HCT116 (cell line): ENCODE measurements around the gene CACNA1C. TPM values are rescaled to one million over a fixed set of nuclear protein-coding genes. Genes with fewer than 3 reads are reported as not detected.

Experiments
- ATAC-seq: fragments of 200-7000 bp; cut with Tn5 transposase; 2 replicates; pipeline ENCODE4 v1.9.1; 2020; ENCODE audit warnings: mild to moderate bottlenecking, moderate library complexity
- BruUV-seq: library from RNA; stranded (reverse); fragments of 400-500 nt; replicated peaks from 2 replicates; lab custom pipeline; 2021; lab: Mats Ljungman, UMichigan
- CTCF ChIA-PET: fragments of 300-600 bp; sonication (Branson Sonifier 250); formaldehyde crosslinking; loops from one replicate; lab custom pipeline; 2021; ENCODE audit warnings: antibody characterized with exemption; lab: Charles Lee
- POLR2A ChIA-PET: fragments of 300-600, 350-600 bp; sonication (Branson Sonifier 250); formaldehyde crosslinking; loops from one replicate; lab custom pipeline; 2021; ENCODE audit warnings: antibody characterized with exemption; lab: Charles Lee
- RAD21 ChIA-PET, 2 experiments: fragments of 300-600 bp; sonication (Branson Sonifier 250); formaldehyde crosslinking; loops; one replicate each; lab custom pipeline; 2023; ENCODE audit warnings: low total read pairs in 2 of 2; ENCODE audit not compliant: uncharacterized antibody in 2 of 2, unreplicated experiment in 2 of 2, low non-redundant PET in 1 of 2; lab: Charles Lee
- DNase-seq: peaks from one replicate; pipeline ENCODE4 v3.0.0-alpha.2; 2010; ENCODE audit warnings: low read depth, low spot score
- H2AFZ ChIP-seq: fragments of 200-600 bp; shearing (Covaris generic), sonication (generic); 2 replicates; pipeline ENCODE4 v1.6.1; 2017; ENCODE audit warnings: low read depth, mixed run types, mixed read lengths, antibody characterized with exemption, low read length; ENCODE audit not compliant: poor library complexity, severe bottlenecking
- H3K27ac ChIP-seq: 2 replicates; pipeline ENCODE4 v1.5.1; 2012; ENCODE audit warnings: low read depth, low read length
- H3K27me3 ChIP-seq: fragments of 200-600 bp; sonication (generic); 2 replicates; pipeline ENCODE4 v1.6.1; 2016; ENCODE audit warnings: mixed run types, low read length, mixed read lengths; ENCODE audit not compliant: insufficient read depth
- H3K36me3 ChIP-seq, 2 experiments: fragments of 200-500 bp in 1 of 2; fragments of 200-600 bp in 1 of 2; sonication (Bioruptor generic) in 1 of 2; sonication (generic) in 1 of 2; 2 replicates each; pipeline versions ENCODE4 v1.5.1 to v1.6.1; 2014 to 2016; ENCODE audit warnings: low read length in 2 of 2, inconsistent platforms in 1 of 2, mixed read lengths in 1 of 2, mixed run types in 1 of 2; ENCODE audit not compliant: insufficient read depth in 2 of 2, control insufficient read depth in 1 of 2
- H3K4me1 ChIP-seq, 2 experiments: fragments of 200-600 bp in 1 of 2; sonication (generic) in 1 of 2; 2 replicates each; pipeline versions ENCODE4 v1.5.1 to v1.6.1; 2012 to 2017; ENCODE audit warnings: low read length in 2 of 2, inconsistent platforms in 1 of 2, mild to moderate bottlenecking in 1 of 2, mixed read lengths in 1 of 2, mixed run types in 1 of 2, moderate library complexity in 1 of 2; ENCODE audit not compliant: insufficient read depth in 2 of 2, control insufficient read depth in 1 of 2
- H3K4me2 ChIP-seq: fragments of 200-600 bp; sonication (generic); 2 replicates; pipeline ENCODE4 v1.6.1; 2017; ENCODE audit warnings: mixed run types, low read length, mixed read lengths
- H3K4me3 ChIP-seq, 2 experiments: fragments of 200-600 bp in 1 of 2; sonication (generic) in 1 of 2; replicated peaks in 1 of 2; 2 replicates each; pipeline ENCODE4 v1.5.1; 2011 to 2016; ENCODE audit warnings: low read length in 2 of 2, control low read depth in 1 of 2, low read depth in 1 of 2, mild to moderate bottlenecking in 1 of 2, mixed read lengths in 1 of 2, mixed run types in 1 of 2
- H3K79me2 ChIP-seq: fragments of 200-600 bp; sonication (generic); 2 replicates; pipeline ENCODE4 v1.6.1; 2017; ENCODE audit warnings: mild to moderate bottlenecking, mixed run types, low read length, moderate library complexity, mixed read lengths; ENCODE audit not compliant: insufficient read depth
- H3K9ac ChIP-seq: fragments of 200-600 bp; sonication (generic); 2 replicates; pipeline ENCODE4 v1.6.1; 2016; ENCODE audit warnings: low read length, mixed read lengths
- H3K9me2 ChIP-seq: fragments of 200-600 bp; sonication (generic), shearing (Covaris generic); 2 replicates; pipeline ENCODE4 v1.6.1; 2017; ENCODE audit warnings: mixed run types, mild to moderate bottlenecking, moderate library complexity; ENCODE audit not compliant: insufficient read depth
- H3K9me3 ChIP-seq, 2 experiments: fragments of 200-500 bp in 1 of 2; fragments of 200-600 bp in 1 of 2; sonication (Bioruptor generic) in 1 of 2; sonication (generic) in 1 of 2; 2 replicates each; pipeline ENCODE4 v1.6.1; 2014 to 2017; ENCODE audit warnings: low read length in 2 of 2, mixed read lengths in 2 of 2, inconsistent platforms in 1 of 2, low read depth in 1 of 2, mild to moderate bottlenecking in 1 of 2, mixed run types in 1 of 2, moderate library complexity in 1 of 2; ENCODE audit not compliant: control insufficient read depth in 1 of 2, insufficient read depth in 1 of 2
- H4K20me1 ChIP-seq: fragments of 200-600 bp; sonication (generic), shearing (Covaris generic); 2 replicates; pipeline ENCODE4 v1.6.1; 2017; ENCODE audit warnings: mixed run types, mild to moderate bottlenecking, moderate library complexity; ENCODE audit not compliant: insufficient read depth
- CBX3 ChIP-seq: IDR thresholded peaks from 2 replicates; pipeline ENCODE4 v1.6.1; 2012; ENCODE audit warnings: low read depth
- CTCF ChIP-seq, 3 experiments: fragments of 200-600 bp in 1 of 3; sonication (generic) in 1 of 3; IDR thresholded peaks in 2 of 3; conservative IDR thresholded peaks in 1 of 3; 2 replicates each; pipeline ENCODE4 v1.5.1; 2012 to 2017; ENCODE audit warnings: low read depth in 2 of 3, low read length in 2 of 3, antibody characterized with exemption in 1 of 3, borderline replicate concordance in 1 of 3, control low read depth in 1 of 3, mild to moderate bottlenecking in 1 of 3, mixed read lengths in 1 of 3, mixed run types in 1 of 3, moderate library complexity in 1 of 3; ENCODE audit not compliant: insufficient read depth in 1 of 3
- EGR1 ChIP-seq: IDR thresholded peaks from 2 replicates; pipeline ENCODE4 v1.6.1; 2012; ENCODE audit warnings: low read depth
- SIN3A ChIP-seq: IDR thresholded peaks from 2 replicates; pipeline ENCODE4 v1.6.1; 2012; ENCODE audit warnings: low read depth
- TCF7L2 ChIP-seq: IDR thresholded peaks from 2 replicates; pipeline ENCODE4 v1.7.0; 2011; ENCODE audit warnings: borderline replicate concordance, inconsistent platforms; ENCODE audit not compliant: insufficient read depth, insufficient read length; ENCODE audit errors: extremely low read depth
- ZFX ChIP-seq: fragments of 450-650 bp; IDR thresholded peaks from 2 replicates; pipeline ENCODE4 v1.6.1; 2017
- intact Hi-C: fragments of 100-400 bp; cut with micrococcal nuclease; formaldehyde crosslinking; loops from 2 replicates; pipeline ENCODE4 v1.10.0; 2022
- total RNA-seq: library from RNA; stranded (reverse); gene quantifications from one replicate; pipeline ENCODE4 v1.2.1, GENCODE V29; 2021; ENCODE audit not compliant: unreplicated experiment

The CACNA1C gene
- total RNA-seq, 1 experiment from 2014 or later = 0.05 TPM

DNA sequence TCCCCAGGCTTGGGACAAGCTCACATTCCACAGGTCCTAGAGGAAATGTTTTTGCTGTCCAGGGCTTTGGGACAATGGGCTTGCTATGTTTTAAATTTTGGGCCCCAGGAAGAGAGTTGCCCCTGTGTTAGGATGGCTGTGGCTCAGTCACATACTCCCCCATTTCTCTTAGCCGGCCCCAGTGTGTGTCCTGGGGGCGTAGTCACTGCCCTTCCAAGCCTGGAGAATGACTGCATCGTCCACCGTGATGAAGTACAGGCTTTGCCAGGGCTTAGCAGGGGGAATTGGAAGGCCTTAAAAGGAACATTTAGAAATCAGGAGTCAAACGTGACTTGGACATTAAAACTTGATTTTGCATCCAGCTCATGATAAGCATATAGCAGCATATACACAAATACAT lies 293.6 kb downstream of the CACNA1C start (continued):
- TF ChIP-seq CTCF (IDR thresholded peaks at IDR 0.05 in 2 of 3, conservative IDR thresholded peaks at IDR 0.05 in 1 of 3; ENCODE audit: borderline replicate concordance in 1 of 3, insufficient read depth in 1 of 3, low read depth in 2 of 3, low read length in 2 of 3) (no peak), SIN3A (no peak), TCF7L2 (no peak), EGR1 (no peak)
- TF ChIP-seq, all 23 proteins: peak for 0

- no peaks in the 10 kb centered on the region for H3K36me3 ChIP-seq
- no peaks in the 10 kb centered on the region; the same call in 1 of the 2 replicates for H3K27me3 ChIP-seq
- ChIA-PET CTCF (no interaction called here), RAD21 (no interaction called here), POLR2A (no interaction called here)
- H3K9me2 ChIP-seq = no peaks in the 10 kb centered on the region
- no peak overlapping the region for H3K9ac ChIP-seq
- H3K79me2 ChIP-seq = no peaks in the 10 kb centered on the region
- intact Hi-C loops = no loop called here
- ATAC-seq (no peak), DNase-seq (no peak)
- no peak overlapping the region for H3K4me3 ChIP-seq
- no peak for TF ChIP-seq CBX3
- TF ChIP-seq ZFX = no peak
- H4K20me1 ChIP-seq = no peaks in the 10 kb centered on the region
- no TSS peak for BruUV-seq
- H2AFZ ChIP-seq = no peak overlapping the region
- no peak overlapping the region for H3K27ac ChIP-seq
- no peaks in the 10 kb centered on the region for H3K4me1 ChIP-seq
- H3K4me2 ChIP-seq = no peak overlapping the region
- no peaks in the 10 kb centered on the region for H3K9me3 ChIP-seq
Measured at GRCh38 chr12:2347137-2347843, 294.5 kb downstream of the CACNA1C start.
